H1 (cell line): ENCODE results near the gene HYLS1. TPM values are rescaled to one million over a fixed set of nuclear protein-coding genes. Genes with fewer than 3 reads are reported as not detected.

ENCODE experiments used
- CTCF ChIA-PET: fragments of 300-600 bp; sonication (Branson Sonifier 250); formaldehyde crosslinking; loops from one replicate; lab custom pipeline; 2021; ENCODE audit not compliant: partially characterized antibody; lab: Charles Lee
- POLR2A ChIA-PET: fragments of 300-600 bp; sonication (Branson Sonifier 250); formaldehyde crosslinking; loops from one replicate; lab custom pipeline; 2021; ENCODE audit warnings: inconsistent platforms; ENCODE audit not compliant: partially characterized antibody; lab: Charles Lee
- DNase-seq, 2 experiments: peaks; one replicate each; pipeline versions ENCODE4 v3.0.0 to v3.0.0-alpha.2; 2010 to 2022; ENCODE audit warnings: low spot score in 2 of 2, low read depth in 1 of 2, mixed read lengths in 1 of 2
- FAIRE-seq: peaks from 2 replicates; lab custom pipeline; 2011; peaks lifted over from hg19 to GRCh38; lab: Jason Lieb, UNC
- H2AFZ ChIP-seq: 2 replicates; pipeline ENCODE4 v1.8.1; 2012; ENCODE audit warnings: low read length, inconsistent platforms
- H2AK5ac ChIP-seq: 2 replicates; pipeline ENCODE4 v1.6.1; 2013; ENCODE audit warnings: low read depth, low read length
- H2BK120ac ChIP-seq: replicated peaks from 2 replicates; pipeline ENCODE3; 2013; ENCODE audit warnings: low read depth, low read length, inconsistent platforms
- H2BK12ac ChIP-seq: 2 replicates; pipeline ENCODE4 v1.6.1; 2013; ENCODE audit warnings: low read depth, low read length
- H2BK15ac ChIP-seq: 2 replicates; pipeline ENCODE4 v1.6.1; 2013; ENCODE audit warnings: low read length
- H2BK20ac ChIP-seq: 2 replicates; pipeline ENCODE4 v1.6.1; 2013; ENCODE audit warnings: low read length
- H2BK5ac ChIP-seq: 2 replicates; pipeline ENCODE4 v1.6.1; 2013; ENCODE audit warnings: low read depth, low read length
- H3K14ac ChIP-seq: 2 replicates; pipeline ENCODE4 v1.6.1; 2013; ENCODE audit warnings: inconsistent platforms; ENCODE audit not compliant: insufficient read length
- H3K18ac ChIP-seq: 2 replicates; pipeline ENCODE4 v1.6.1; 2013; ENCODE audit warnings: low read length; ENCODE audit errors: extremely low read depth
- H3K23ac ChIP-seq: 2 replicates; pipeline ENCODE4 v1.6.1; 2013; ENCODE audit warnings: inconsistent platforms; ENCODE audit not compliant: insufficient read length
- H3K23me2 ChIP-seq: 2 replicates; pipeline ENCODE4 v1.6.1; 2013; ENCODE audit warnings: low read depth, low read length
- H3K27ac ChIP-seq: 2 replicates; pipeline ENCODE4 v1.6.1; 2011; ENCODE audit warnings: low read depth, low read length, inconsistent platforms
- H3K27me3 ChIP-seq, 4 experiments: replicated peaks in 1 of 4; 1 replicate in 1 of 4; 2 replicates in 3 of 4; pipeline versions ENCODE4 v1.6.1 to v1.8.1; 2011 to 2013; ENCODE audit warnings: low read length in 3 of 4, mild to moderate bottlenecking in 3 of 4, inconsistent platforms in 2 of 4, mixed read lengths in 2 of 4, moderate library complexity in 1 of 4; ENCODE audit not compliant: control insufficient read depth in 3 of 4, insufficient read depth in 3 of 4; ENCODE audit errors: extremely low read depth in 1 of 4
- H3K36me3 ChIP-seq, 4 experiments: 2 replicates each; pipeline versions ENCODE4 v1.6.1 to v1.8.1; 2011 to 2013; ENCODE audit warnings: mild to moderate bottlenecking in 4 of 4, low read length in 3 of 4, moderate library complexity in 2 of 4, control low read depth in 1 of 4, inconsistent platforms in 1 of 4; ENCODE audit not compliant: insufficient read depth in 4 of 4, control insufficient read depth in 2 of 4
- H3K4ac ChIP-seq: replicated peaks from 2 replicates; pipeline ENCODE3; 2013; ENCODE audit warnings: low read length, low read depth, mixed read lengths, inconsistent platforms; ENCODE audit not compliant: insufficient read length
- H3K4me1 ChIP-seq, 4 experiments: replicated peaks in 1 of 4; 1 replicate in 1 of 4; 2 replicates in 3 of 4; pipeline versions ENCODE4 v1.6.1 to v1.8.1; 2011 to 2013; ENCODE audit warnings: low read length in 3 of 4, inconsistent platforms in 2 of 4, mixed read lengths in 1 of 4; ENCODE audit not compliant: insufficient read depth in 4 of 4, control insufficient read depth in 3 of 4
- H3K4me2 ChIP-seq, 2 experiments: 2 replicates each; pipeline versions ENCODE4 v1.6.1 to v1.8.1; 2011 to 2013; ENCODE audit warnings: low read depth in 2 of 2, low read length in 2 of 2, control low read depth in 1 of 2, inconsistent platforms in 1 of 2, mild to moderate bottlenecking in 1 of 2; ENCODE audit not compliant: insufficient read depth in 1 of 2
- H3K4me3 ChIP-seq, 4 experiments: fragments of 200-600, 300-600 bp in 1 of 4; sonication (generic), shearing (Covaris generic), sonication (Bioruptor Twin) in 1 of 4; 2 replicates each; pipeline versions ENCODE4 v1.5.1 to v1.8.1; 2011 to 2016; ENCODE audit warnings: low read length in 4 of 4, low read depth in 3 of 4, control low read depth in 2 of 4, inconsistent platforms in 2 of 4, mild to moderate bottlenecking in 2 of 4, mixed read lengths in 1 of 4, moderate library complexity in 1 of 4; ENCODE audit not compliant: insufficient read depth in 2 of 4; ENCODE audit errors: extremely low read depth in 1 of 4
- H3K56ac ChIP-seq: replicated peaks from 2 replicates; pipeline ENCODE3; 2013; ENCODE audit warnings: low read depth, mild to moderate bottlenecking, mixed read lengths, low read length, inconsistent platforms; ENCODE audit not compliant: insufficient read length
- H3K79me1 ChIP-seq: 2 replicates; pipeline ENCODE4 v1.6.1; 2013; ENCODE audit warnings: low read depth, low read length, control low read depth
- H3K79me2 ChIP-seq, 2 experiments: 2 replicates each; pipeline versions ENCODE4 v1.6.1 to v1.8.1; 2012 to 2013; ENCODE audit warnings: low read length in 2 of 2, mild to moderate bottlenecking in 2 of 2, inconsistent platforms in 1 of 2; ENCODE audit not compliant: insufficient read depth in 2 of 2, control insufficient read depth in 1 of 2
- H3K9ac ChIP-seq, 4 experiments: replicated peaks in 1 of 4; 1 replicate in 1 of 4; 2 replicates in 3 of 4; pipeline versions ENCODE4 v1.6.1 to v1.8.1; 2011 to 2013; ENCODE audit warnings: low read depth in 3 of 4, low read length in 3 of 4, control low read depth in 2 of 4, mild to moderate bottlenecking in 2 of 4, moderate library complexity in 2 of 4, inconsistent platforms in 1 of 4; ENCODE audit errors: extremely low read depth in 1 of 4
- H3K9me3 ChIP-seq, 2 experiments: 2 replicates each; pipeline versions ENCODE4 v1.6.1 to v1.8.1; 2012 to 2013; ENCODE audit warnings: mild to moderate bottlenecking in 2 of 2, moderate library complexity in 2 of 2, control low read depth in 1 of 2, inconsistent platforms in 1 of 2, low read depth in 1 of 2, low read length in 1 of 2, mixed read lengths in 1 of 2; ENCODE audit not compliant: insufficient read depth in 2 of 2
- H4K20me1 ChIP-seq, 2 experiments: replicated peaks in 1 of 2; 2 replicates each; pipeline versions ENCODE3 to v1.8.1; 2011 to 2013; ENCODE audit warnings: inconsistent platforms in 2 of 2, low read length in 2 of 2, mild to moderate bottlenecking in 1 of 2; ENCODE audit not compliant: insufficient read depth in 2 of 2, control insufficient read depth in 1 of 2
- H4K5ac ChIP-seq: 2 replicates; pipeline ENCODE4 v1.6.1; 2013; ENCODE audit warnings: low read length, low read depth, mixed read lengths, inconsistent platforms; ENCODE audit not compliant: insufficient read length
- H4K8ac ChIP-seq: 2 replicates; pipeline ENCODE4 v1.8.0; 2013; ENCODE audit warnings: mild to moderate bottlenecking, moderate library complexity, low read length, inconsistent platforms; ENCODE audit not compliant: insufficient read depth; ENCODE audit errors: extremely low read depth
- H4K91ac ChIP-seq: replicated peaks from 2 replicates; pipeline ENCODE3; 2013; ENCODE audit warnings: low read length, mixed read lengths, inconsistent platforms; ENCODE audit not compliant: insufficient read length
- BCL11A ChIP-seq, 2 experiments: IDR thresholded peaks; one replicate each; pipeline ENCODE4 v1.6.1; 2011; ENCODE audit warnings: low read depth in 2 of 2, low read length in 2 of 2, mild to moderate bottlenecking in 2 of 2
- CTBP2 ChIP-seq: IDR thresholded peaks from 2 replicates; pipeline ENCODE4 v1.7.0; 2011; ENCODE audit warnings: borderline replicate concordance, mild to moderate bottlenecking, moderate library complexity, mixed read lengths, low read length; ENCODE audit not compliant: insufficient read depth, insufficient read length
- GABPA ChIP-seq: IDR thresholded peaks from 2 replicates; pipeline ENCODE4 v1.6.1; 2011; ENCODE audit warnings: mild to moderate bottlenecking, low read length, moderate library complexity, borderline replicate concordance; ENCODE audit not compliant: insufficient read depth
- RXRA ChIP-seq: IDR thresholded peaks from 2 replicates; pipeline ENCODE4 v1.6.1; 2011; ENCODE audit warnings: low read depth, mild to moderate bottlenecking, low read length, moderate library complexity; ENCODE audit not compliant: insufficient read depth
- SIN3A ChIP-seq, 2 experiments: IDR thresholded peaks in 1 of 2; conservative IDR thresholded peaks in 1 of 2; 2 replicates each; pipeline ENCODE4 v1.6.1; 2011 to 2012; ENCODE audit warnings: low read length in 2 of 2, improper control_type of control experiment in 1 of 2, low read depth in 1 of 2, mild to moderate bottlenecking in 1 of 2
- SP2 ChIP-seq: IDR thresholded peaks from 2 replicates; pipeline ENCODE4 v1.6.1; 2012; ENCODE audit warnings: mild to moderate bottlenecking, low read length, inconsistent platforms
- TAF7 ChIP-seq: optimal IDR thresholded peaks from 2 replicates; pipeline ENCODE3; 2011; ENCODE audit warnings: low read depth, mild to moderate bottlenecking, inconsistent platforms, low read length, moderate library complexity, borderline replicate concordance
- WGBS, 2 experiments: shearing (Covaris generic) in 1 of 2; methylation state at CpG; one replicate each; pipeline versions ENCODE4 v1.1.6 to v1.1.7; 2013 to 2015; ENCODE audit warnings: low lambda C conversion rate in 2 of 2, mixed read lengths in 2 of 2, inconsistent platforms in 1 of 2, low coverage in 1 of 2, missing lambda C conversion rate in 1 of 2; ENCODE audit not compliant: insufficient replicate concordance in 2 of 2, insufficient coverage in 1 of 2, insufficient read length in 1 of 2; ENCODE audit errors: extremely low coverage in 1 of 2, missing lambda C conversion rate in 1 of 2; 5-methylcytosine and 5-hydroxymethylcytosine counted together
- polyA plus RNA-seq, 7 experiments: library from polyadenylated mRNA; depleted of rRNA in 3 of 7; stranded (reverse) in 5 of 7; unstranded in 2 of 7; fragments of >200 nt in 5 of 7; fragments of 200-250 nt in 2 of 7; gene quantifications; 1 replicate in 5 of 7; 2 replicates in 1 of 7; 4 replicates in 1 of 7; pipeline versions ENCODE4 v1.2.1 to v1.2.3, GENCODE V29; 2011 to 2013; ENCODE audit warnings: missing spikeins in 2 of 7, mixed read lengths in 2 of 7
- total RNA-seq: library from RNA; stranded (reverse); fragmentation: NEBNext Ultra II Directional; extraction: Animal tissue kit (Norgen Biotek cat#: 25700); gene quantifications from 2 replicates; pipeline ENCODE4 v1.2.1, GENCODE V29; 2021
- TF ChIP-seq, protein P1 (sequence below): IDR thresholded peaks from 2 replicates; pipeline ENCODE4 v1.6.1; 2012; ENCODE audit warnings: inconsistent platforms

HYLS1 gene
- total and polyA plus RNA-seq, 2 of the 8 experiments (the other 6 are each of a cell fraction or from before 2014, with no cell fraction given) = 5.1 to 11.6 TPM

DNA sequence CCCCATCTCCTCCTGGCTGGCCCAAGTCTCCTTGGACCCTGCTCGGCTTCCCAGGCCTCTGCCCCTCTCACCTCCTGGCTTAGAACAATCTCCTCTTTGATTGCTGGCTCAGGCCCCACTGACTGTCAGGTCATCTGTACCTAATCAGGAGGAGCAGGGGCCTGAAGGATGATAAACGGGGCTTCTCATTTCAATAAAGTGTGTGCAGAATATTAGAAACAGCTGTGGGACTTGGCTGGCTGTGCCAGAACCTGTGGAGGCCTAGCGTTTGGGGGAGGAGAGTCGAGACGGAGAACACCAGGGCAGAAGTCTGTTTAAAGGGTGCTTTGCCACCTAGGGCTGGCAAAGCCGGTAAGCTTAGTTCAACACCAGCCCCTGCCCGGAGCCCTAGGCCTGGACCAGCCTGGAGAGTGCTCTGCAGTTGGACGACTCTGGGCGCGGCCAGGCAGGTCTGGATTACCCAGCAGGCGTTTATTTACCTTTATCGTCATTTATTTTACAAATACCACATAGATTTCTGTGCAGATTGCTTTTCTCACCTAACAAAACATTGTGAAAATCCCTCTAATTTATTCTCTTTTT is 48.2 kb downstream of the HYLS1 start:
- Histone ChIP-seq H3K27ac (no peak overlapping the region), H3K36me3 (no peaks in the 10 kb centered on the region), H3K4me1 (peaks cover 6 to 14% (median 11%) of the 10 kb centered on the region in 4 experiments), H3K79me2 (no peaks in the 10 kb centered on the region), H2BK12ac (no peak overlapping the region), H4K91ac (no peak overlapping the region), H3K23ac (no peak overlapping the region), H3K4me3 (no peak overlapping the region), H3K4ac (no peak overlapping the region), H3K9me3 (no peaks in the 10 kb centered on the region), H2AK5ac (no peak overlapping the region), H3K14ac (no peak overlapping the region), H4K20me1 (no peaks in the 10 kb centered on the region), H3K9ac (no peak overlapping the region), H3K23me2 (no peaks in the 10 kb centered on the region), H2BK15ac (no peak overlapping the region), H4K8ac (no peak overlapping the region), H3K4me2 (no peak overlapping the region), H2AFZ (no peak overlapping the region), H3K79me1 (no peaks in the 10 kb centered on the region), H2BK120ac (no peak overlapping the region), H4K5ac (no peak overlapping the region), H3K18ac (no peak overlapping the region), H3K56ac (no peak overlapping the region), H2BK5ac (no peak overlapping the region), H3K27me3 (peaks cover 0 to 6% (median 2%) of the 10 kb centered on the region in 4 experiments; a peak in 2 of 7 replicates), H2BK20ac (no peak overlapping the region)
- DNase-seq (peak in 1 of 2 experiments; percentile 33), FAIRE-seq (no peak)
- no peak for TF ChIP-seq BCL11A (IDR thresholded peaks at IDR 0.05; ENCODE audit: low read depth in 2 of 2, low read length in 2 of 2)
- TF ChIP-seq SIN3A (conservative IDR thresholded peaks at IDR 0.05 in 1 of 2, IDR thresholded peaks at IDR 0.05 in 1 of 2; ENCODE audit: low read depth in 1 of 2, low read length in 2 of 2) = no peak
- TF ChIP-seq RXRA = no peak
- TF ChIP-seq, protein P1, sequence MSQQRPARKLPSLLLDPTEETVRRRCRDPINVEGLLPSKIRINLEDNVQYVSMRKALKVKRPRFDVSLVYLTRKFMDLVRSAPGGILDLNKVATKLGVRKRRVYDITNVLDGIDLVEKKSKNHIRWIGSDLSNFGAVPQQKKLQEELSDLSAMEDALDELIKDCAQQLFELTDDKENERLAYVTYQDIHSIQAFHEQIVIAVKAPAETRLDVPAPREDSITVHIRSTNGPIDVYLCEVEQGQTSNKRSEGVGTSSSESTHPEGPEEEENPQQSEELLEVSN = no peak
- no peak for TF ChIP-seq CTBP2
- no peak for TF ChIP-seq TAF7
- TF ChIP-seq SP2 = no peak
- TF ChIP-seq GABPA = no peak
- 85% methylated on average over 12 of the region's 12 CpGs; no CpG with 5 or more reads in 1 of the 2 experiments for WGBS, 2 experiments
- ChIA-PET CTCF (interaction anchor here (1.0 to 3.2 kb wide), 4 partner anchors 10 to 258 kb away, joined by 3 to 10 read pairs (median 8); no protein-coding TSS in a partner anchor), POLR2A (interaction anchor here (0.6 to 1.4 kb wide), 3 partner anchors 11 to 347 kb away, joined by 3 read pairs; no protein-coding TSS in a partner anchor)
